Hepatocyte (in vitro differentiated cells): Measurements from ENCODE around the gene C4orf17.

Experiments
- CTCF ChIP-seq: fragments of 200-600 bp; sonication (generic); IDR thresholded peaks from 2 replicates; pipeline ENCODE4 v1.5.1; 2016; ENCODE audit warnings: antibody characterized with exemption, mild to moderate bottlenecking; ENCODE audit not compliant: poor library complexity
- EZH2 ChIP-seq: fragments of 200-600 bp; sonication (generic); IDR thresholded peaks from 2 replicates; pipeline ENCODE4 v1.6.1; 2016; ENCODE audit warnings: antibody characterized with exemption, mild to moderate bottlenecking, borderline replicate concordance
- EZH2phosphoT487 ChIP-seq: fragments of 200-600 bp; sonication (generic); IDR thresholded peaks from one replicate; pipeline ENCODE4 v1.6.1; 2018; ENCODE audit warnings: antibody characterized with exemption, mild to moderate bottlenecking, low read depth, moderate library complexity; ENCODE audit not compliant: unreplicated experiment, severe bottlenecking

- TF ChIP-seq CTCF (no peak), EZH2phosphoT487 (no peak), EZH2 (no peak)
Measured at GRCh38 chr4:99572527-99573240, 61.9 kb downstream of the C4orf17 start.
